ENCODE measurements around the gene MGST2. TPM values are rescaled to one million over a fixed set of nuclear protein-coding genes. Genes with fewer than 3 reads are reported as not detected.

Gene MGST2
- total RNA-seq, 2 donors from 2014 or later, result 24.3 to 35.5 TPM

DNA sequence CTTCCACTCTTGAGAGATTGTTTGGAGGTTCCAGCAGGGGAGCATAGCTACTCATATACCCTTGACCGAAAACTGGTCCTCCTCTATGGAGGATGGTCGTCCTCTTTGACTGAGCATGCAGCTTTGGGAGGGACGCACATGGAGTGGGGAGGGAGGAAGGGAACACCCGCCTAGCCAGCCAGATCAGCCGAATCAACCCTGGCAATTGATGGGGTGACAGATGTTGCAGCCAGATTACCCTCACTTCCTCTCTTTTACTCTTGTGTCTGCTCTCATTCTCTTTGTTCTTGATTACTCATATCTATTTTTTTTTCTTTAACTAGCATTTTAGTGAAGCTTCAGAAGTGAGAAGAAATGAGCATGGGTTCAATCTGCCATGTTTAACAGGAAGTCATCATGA, 19.6 kb downstream of the MGST2 start:
- H3K9me3 ChIP-seq, result no peaks in the 10 kb centered on the region
- H3K27me3 ChIP-seq (replicated peaks; ENCODE audit: insufficient read depth), result no peaks in the 10 kb centered on the region
- H3K27ac ChIP-seq, result no peak overlapping the region
- no peak overlapping the region for H3K4me3 ChIP-seq
- no peak for DNase-seq (ENCODE audit: low spot score)
- TF ChIP-seq, protein P1, sequence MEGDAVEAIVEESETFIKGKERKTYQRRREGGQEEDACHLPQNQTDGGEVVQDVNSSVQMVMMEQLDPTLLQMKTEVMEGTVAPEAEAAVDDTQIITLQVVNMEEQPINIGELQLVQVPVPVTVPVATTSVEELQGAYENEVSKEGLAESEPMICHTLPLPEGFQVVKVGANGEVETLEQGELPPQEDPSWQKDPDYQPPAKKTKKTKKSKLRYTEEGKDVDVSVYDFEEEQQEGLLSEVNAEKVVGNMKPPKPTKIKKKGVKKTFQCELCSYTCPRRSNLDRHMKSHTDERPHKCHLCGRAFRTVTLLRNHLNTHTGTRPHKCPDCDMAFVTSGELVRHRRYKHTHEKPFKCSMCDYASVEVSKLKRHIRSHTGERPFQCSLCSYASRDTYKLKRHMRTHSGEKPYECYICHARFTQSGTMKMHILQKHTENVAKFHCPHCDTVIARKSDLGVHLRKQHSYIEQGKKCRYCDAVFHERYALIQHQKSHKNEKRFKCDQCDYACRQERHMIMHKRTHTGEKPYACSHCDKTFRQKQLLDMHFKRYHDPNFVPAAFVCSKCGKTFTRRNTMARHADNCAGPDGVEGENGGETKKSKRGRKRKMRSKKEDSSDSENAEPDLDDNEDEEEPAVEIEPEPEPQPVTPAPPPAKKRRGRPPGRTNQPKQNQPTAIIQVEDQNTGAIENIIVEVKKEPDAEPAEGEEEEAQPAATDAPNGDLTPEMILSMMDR (IDR thresholded peaks at IDR 0.05), result no peak
- no peak for ATAC-seq (ENCODE audit: insufficient number of reproducible peaks, low FRiP score, low read depth)
- peaks cover 23 to 35% of the 10 kb centered on the region in 2 donors for H3K4me1 ChIP-seq (ENCODE audit: control insufficient read depth in 1 of 2, low read depth in 2 of 2)
- no peaks in the 10 kb centered on the region for H3K36me3 ChIP-seq

GRCh38 chr4:139686130-139686529, 20.5 kb downstream of the MGST2 start:
- ATAC-seq (ENCODE audit: insufficient number of reproducible peaks, low FRiP score, low read depth), result no peak
- TF ChIP-seq, protein P1 (IDR thresholded peaks at IDR 0.05), result no peak
- Histone ChIP-seq H3K9me3 (no peaks in the 10 kb centered on the region), H3K36me3 (no peaks in the 10 kb centered on the region), H3K27me3 (replicated peaks; ENCODE audit: insufficient read depth) (no peaks in the 10 kb centered on the region), H3K4me3 (no peak overlapping the region), H3K4me1 (ENCODE audit: control insufficient read depth in 1 of 2, low read depth in 2 of 2) (peaks cover 23 to 35% of the 10 kb centered on the region in 2 donors), H3K27ac (peak overlapping the region; percentile 6 to 70)
- DNase-seq (ENCODE audit: low spot score), result no peak

DNA sequence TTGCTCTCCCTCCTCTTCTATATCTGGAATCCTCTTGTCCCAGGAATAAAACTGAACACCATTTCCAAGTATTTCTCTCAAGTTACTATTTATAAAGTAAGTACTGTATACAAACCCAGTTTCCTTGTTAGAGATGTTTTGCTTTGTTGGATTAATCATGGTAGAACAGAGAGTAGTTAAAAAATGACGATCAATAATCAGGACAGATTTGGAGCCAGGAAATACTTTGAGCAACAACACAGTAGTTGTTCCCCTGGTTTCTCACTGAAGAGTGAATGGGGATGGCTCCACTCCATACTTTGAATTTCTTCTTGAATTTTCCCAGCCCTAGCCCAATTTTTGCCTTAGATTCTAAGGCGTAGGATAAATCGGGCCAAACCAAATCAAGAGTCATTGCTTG, 21.4 kb downstream of the MGST2 start:
- Histone ChIP-seq H3K4me1 (ENCODE audit: control insufficient read depth in 1 of 2, low read depth in 2 of 2) (peaks cover 23 to 34% of the 10 kb centered on the region in 2 donors), H3K36me3 (no peaks in the 10 kb centered on the region), H3K27me3 (replicated peaks; ENCODE audit: insufficient read depth) (no peaks in the 10 kb centered on the region), H3K4me3 (peak overlapping the region; percentile 25), H3K9me3 (no peaks in the 10 kb centered on the region), H3K27ac (peak overlapping the region; percentile 6 to 70)
- TF ChIP-seq, protein P1 (IDR thresholded peaks at IDR 0.05), result no peak
- ATAC-seq (ENCODE audit: insufficient number of reproducible peaks, low FRiP score, low read depth), result no peak
- no peak for DNase-seq (ENCODE audit: low spot score)

DNA sequence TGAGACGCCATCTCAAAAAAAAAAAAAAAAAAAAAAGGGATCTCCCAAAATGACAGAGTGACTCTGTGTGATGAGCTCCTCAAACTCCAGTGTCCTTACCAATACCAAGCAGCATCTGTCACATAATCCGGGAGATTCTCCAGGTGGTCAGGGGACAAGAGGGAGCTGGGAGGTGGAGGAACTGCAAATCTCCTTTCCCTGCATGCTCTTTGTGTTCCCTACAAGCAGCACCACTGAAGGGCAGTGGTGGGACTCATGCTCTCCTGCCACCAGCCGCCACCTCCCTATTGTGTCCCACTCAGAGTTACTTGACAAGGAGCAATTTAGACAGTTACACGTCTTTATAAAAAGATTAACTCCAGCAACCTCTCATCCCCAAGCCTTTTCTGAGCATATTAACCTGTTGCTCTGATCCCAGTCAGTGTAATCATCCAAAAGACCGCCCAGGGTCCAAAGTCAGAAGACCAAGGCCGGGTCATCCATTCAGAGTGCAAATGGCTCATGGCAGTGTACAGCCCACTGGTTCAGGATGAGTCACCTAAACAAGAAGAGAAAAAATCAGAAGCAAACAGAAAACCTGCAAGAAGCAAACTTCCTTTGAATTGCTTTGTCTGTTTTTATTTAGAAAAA, 23.6 kb downstream of the MGST2 start:
- TF ChIP-seq, protein P1 (IDR thresholded peaks at IDR 0.05), result no peak
- H3K27me3 ChIP-seq (replicated peaks; ENCODE audit: insufficient read depth), result no peaks in the 10 kb centered on the region
- H3K27ac ChIP-seq, result no peak overlapping the region
- DNase-seq (ENCODE audit: low spot score), result no peak
- peaks cover 14 to 22% of the 10 kb centered on the region in 2 donors for H3K4me1 ChIP-seq (ENCODE audit: control insufficient read depth in 1 of 2, low read depth in 2 of 2)
- no peak overlapping the region for H3K4me3 ChIP-seq
- ATAC-seq (ENCODE audit: insufficient number of reproducible peaks, low FRiP score, low read depth), result no peak
- H3K36me3 ChIP-seq, result no peaks in the 10 kb centered on the region
- no peaks in the 10 kb centered on the region for H3K9me3 ChIP-seq

GRCh38 chr4:139690419-139690818, 24.8 kb downstream of the MGST2 start:
- Histone ChIP-seq H3K4me3 (no peak overlapping the region), H3K9me3 (no peaks in the 10 kb centered on the region)

More at GRCh38 chr4:139690419-139690818, 24.8 kb downstream of the MGST2 start:
- Histone ChIP-seq H3K4me1 (ENCODE audit: control insufficient read depth in 1 of 2, low read depth in 2 of 2) (peaks cover 14 to 22% of the 10 kb centered on the region in 2 donors), H3K27ac (no peak overlapping the region), H3K27me3 (replicated peaks; ENCODE audit: insufficient read depth) (no peaks in the 10 kb centered on the region), H3K36me3 (no peaks in the 10 kb centered on the region)
- ATAC-seq (ENCODE audit: insufficient number of reproducible peaks, low FRiP score, low read depth), result no peak
- no peak for DNase-seq (ENCODE audit: low spot score)
- TF ChIP-seq, protein P1 (IDR thresholded peaks at IDR 0.05), result no peak

Measured in thoracic aorta (tissue), 2 donors.